Measurements from ENCODE around the gene MKI67. TPM values are rescaled to one million over a fixed set of nuclear protein-coding genes. Genes with fewer than 3 reads are reported as not detected.
A peak's percentile ranks its signal among the peaks of the same experiment; 100 is the strongest.

The MKI67 gene
- polyA plus RNA-seq, 1 donor (not counting 4 experiments of a cell fraction or from before 2014, with no cell fraction given) = 10.4 TPM

DNA sequence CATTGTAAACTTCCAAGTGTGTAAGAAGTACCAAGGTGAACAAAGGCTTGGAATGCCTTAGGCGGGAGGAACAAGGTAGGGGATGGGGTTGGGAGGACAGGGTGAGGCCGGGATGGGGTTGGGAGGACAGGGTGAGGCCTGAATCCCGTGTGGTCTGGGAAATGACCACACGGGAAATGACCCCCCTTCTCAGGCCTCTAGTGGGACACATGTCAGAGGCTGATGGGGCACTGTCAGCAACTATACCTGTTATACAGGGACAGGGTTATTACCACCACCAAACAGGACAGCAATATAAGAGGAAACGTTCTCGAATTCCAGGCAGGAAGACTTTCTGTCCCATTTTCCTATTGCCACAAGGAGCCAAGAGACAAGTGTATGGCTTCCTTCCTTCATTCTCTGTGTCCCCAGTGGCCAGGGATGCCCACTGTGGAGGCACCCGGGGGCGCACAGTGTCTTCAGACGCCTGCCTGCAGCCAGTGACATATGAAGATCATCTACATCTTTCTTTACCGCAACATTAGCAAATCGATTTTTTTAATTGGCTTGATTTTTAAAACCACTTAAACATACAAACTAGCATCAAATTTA is 1.3 kb downstream of the MKI67 start:
- H3K9me3 ChIP-seq (ENCODE audit: control insufficient read depth, low read depth, low read length) = no peaks in the 10 kb centered on the region
- dilution Hi-C loops (cut with MboI; ENCODE audit: extremely low pct_ligation_motif_present, low sequenced_read_pairs) = no loop called here
- peaks cover 0 to 10% of the 10 kb centered on the region in 2 experiments for H3K36me3 ChIP-seq (ENCODE audit: control insufficient read depth in 2 of 2, extremely low read depth in 1 of 2, insufficient read depth in 2 of 2, low read length in 2 of 2)
- TF ChIP-seq EZH2 (IDR thresholded peaks at IDR 0.05; ENCODE audit: low read length) = no peak
- TF ChIP-seq, protein P1, sequence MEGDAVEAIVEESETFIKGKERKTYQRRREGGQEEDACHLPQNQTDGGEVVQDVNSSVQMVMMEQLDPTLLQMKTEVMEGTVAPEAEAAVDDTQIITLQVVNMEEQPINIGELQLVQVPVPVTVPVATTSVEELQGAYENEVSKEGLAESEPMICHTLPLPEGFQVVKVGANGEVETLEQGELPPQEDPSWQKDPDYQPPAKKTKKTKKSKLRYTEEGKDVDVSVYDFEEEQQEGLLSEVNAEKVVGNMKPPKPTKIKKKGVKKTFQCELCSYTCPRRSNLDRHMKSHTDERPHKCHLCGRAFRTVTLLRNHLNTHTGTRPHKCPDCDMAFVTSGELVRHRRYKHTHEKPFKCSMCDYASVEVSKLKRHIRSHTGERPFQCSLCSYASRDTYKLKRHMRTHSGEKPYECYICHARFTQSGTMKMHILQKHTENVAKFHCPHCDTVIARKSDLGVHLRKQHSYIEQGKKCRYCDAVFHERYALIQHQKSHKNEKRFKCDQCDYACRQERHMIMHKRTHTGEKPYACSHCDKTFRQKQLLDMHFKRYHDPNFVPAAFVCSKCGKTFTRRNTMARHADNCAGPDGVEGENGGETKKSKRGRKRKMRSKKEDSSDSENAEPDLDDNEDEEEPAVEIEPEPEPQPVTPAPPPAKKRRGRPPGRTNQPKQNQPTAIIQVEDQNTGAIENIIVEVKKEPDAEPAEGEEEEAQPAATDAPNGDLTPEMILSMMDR (optimal IDR thresholded peaks at IDR 0.05 in 1 of 3, IDR thresholded peaks at IDR 0.05 in 1 of 3, conservative IDR thresholded peaks at IDR 0.05 in 1 of 3; ENCODE audit: extremely low read depth in 1 of 3, insufficient read depth in 2 of 3, low read length in 3 of 3) = no peak
- H3K27ac ChIP-seq (ENCODE audit: control insufficient read depth, insufficient read depth, low read length) = peak overlapping the region; percentile 18
- H3K9me1 ChIP-seq (ENCODE audit: control insufficient read depth, extremely low read depth, insufficient read depth, low read length) = no peaks in the 10 kb centered on the region
- peak; percentile 23 for FAIRE-seq
- H3K27me3 ChIP-seq (ENCODE audit: control insufficient read depth, extremely low read depth, insufficient read depth, low read length) = no peaks in the 10 kb centered on the region
- peak overlapping the region; percentile 19 for H2AFZ ChIP-seq (ENCODE audit: control insufficient read depth, low read length)
- peaks cover 52% of the 10 kb centered on the region for H3K79me2 ChIP-seq (ENCODE audit: control insufficient read depth, insufficient read depth, low read length)
- peak overlapping the region; percentile 87 for H3K4me2 ChIP-seq (ENCODE audit: control insufficient read depth, extremely low read depth, insufficient read depth, low read depth, low read length)
- peaks cover 6% of the 10 kb centered on the region for H4K20me1 ChIP-seq (ENCODE audit: control insufficient read depth, extremely low read depth, insufficient read depth, low read length)
- no peak for DNase-seq (ENCODE audit: low read depth, low spot score)
- peak overlapping the region; percentile 54 to 85 (median 71) for H3K4me3 ChIP-seq (ENCODE audit: control insufficient read depth in 2 of 3, extremely low read depth in 1 of 3, insufficient read depth in 2 of 3, low read depth in 1 of 3, low read length in 3 of 3)
- H3K4me1 ChIP-seq (ENCODE audit: control insufficient read depth, extremely low read depth, insufficient read depth, low read length) = peaks cover 21% of the 10 kb centered on the region
- peak overlapping the region; percentile 80 for H3K9ac ChIP-seq (ENCODE audit: control insufficient read depth, extremely low read depth, insufficient read depth, low read length)

DNA sequence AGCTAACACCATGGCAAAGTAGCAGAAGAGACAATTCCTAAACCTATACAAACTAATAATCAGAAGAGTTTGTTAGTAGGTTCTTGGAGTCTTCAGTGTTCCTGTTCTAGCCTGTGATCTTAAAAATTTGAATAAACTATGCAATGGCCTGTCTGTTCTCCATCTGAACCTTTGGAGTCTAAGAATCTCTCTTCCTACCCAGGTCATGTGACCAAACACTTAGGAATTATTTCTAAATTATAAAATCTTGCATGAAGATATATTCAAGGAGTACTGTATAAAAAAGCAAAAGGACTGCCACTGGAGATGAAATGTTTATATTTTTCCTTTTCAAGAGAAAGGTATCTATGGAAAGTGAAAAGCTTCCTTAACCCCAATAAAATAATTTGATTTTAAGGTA is 2.4 kb downstream of the MKI67 start:
- H3K9me3 ChIP-seq (ENCODE audit: control insufficient read depth, low read depth, low read length) = no peaks in the 10 kb centered on the region
- peaks cover 0 to 10% of the 10 kb centered on the region in 2 experiments for H3K36me3 ChIP-seq (ENCODE audit: control insufficient read depth in 2 of 2, extremely low read depth in 1 of 2, insufficient read depth in 2 of 2, low read length in 2 of 2)
- no peak overlapping the region for H3K9ac ChIP-seq (ENCODE audit: control insufficient read depth, extremely low read depth, insufficient read depth, low read length)
- FAIRE-seq = no peak
- TF ChIP-seq, protein P1 (optimal IDR thresholded peaks at IDR 0.05 in 1 of 3, IDR thresholded peaks at IDR 0.05 in 1 of 3, conservative IDR thresholded peaks at IDR 0.05 in 1 of 3; ENCODE audit: extremely low read depth in 1 of 3, insufficient read depth in 2 of 3, low read length in 3 of 3) = no peak
- no peak for TF ChIP-seq EZH2 (IDR thresholded peaks at IDR 0.05; ENCODE audit: low read length)
- H3K4me1 ChIP-seq (ENCODE audit: control insufficient read depth, extremely low read depth, insufficient read depth, low read length) = peaks cover 18% of the 10 kb centered on the region
- dilution Hi-C loops (cut with MboI; ENCODE audit: extremely low pct_ligation_motif_present, low sequenced_read_pairs) = no loop called here
- H3K4me2 ChIP-seq (ENCODE audit: control insufficient read depth, extremely low read depth, insufficient read depth, low read depth, low read length) = peak overlapping the region; percentile 87
- H3K9me1 ChIP-seq (ENCODE audit: control insufficient read depth, extremely low read depth, insufficient read depth, low read length) = no peaks in the 10 kb centered on the region
- H3K4me3 ChIP-seq (ENCODE audit: control insufficient read depth in 2 of 3, extremely low read depth in 1 of 3, insufficient read depth in 2 of 3, low read depth in 1 of 3, low read length in 3 of 3) = peak overlapping the region in 1 of 3 experiments; percentile 85
- H3K27me3 ChIP-seq (ENCODE audit: control insufficient read depth, extremely low read depth, insufficient read depth, low read length) = no peaks in the 10 kb centered on the region
- peaks cover 6% of the 10 kb centered on the region for H4K20me1 ChIP-seq (ENCODE audit: control insufficient read depth, extremely low read depth, insufficient read depth, low read length)
- no peak overlapping the region for H2AFZ ChIP-seq (ENCODE audit: control insufficient read depth, low read length)
- H3K27ac ChIP-seq (ENCODE audit: control insufficient read depth, insufficient read depth, low read length) = no peak overlapping the region
- DNase-seq (ENCODE audit: low read depth, low spot score) = no peak
- H3K79me2 ChIP-seq (ENCODE audit: control insufficient read depth, insufficient read depth, low read length) = peaks cover 57% of the 10 kb centered on the region
